NK-92 treated with Interleukin-12 subunit alpha and Interleukin-12 subunit beta, amount 100 ng/mL, for 24 hours (cell line): Measurements from ENCODE around the gene FXN.
"Not testable (repeated sequence)": the region's sequence is repeated elsewhere in the genome, so short reads cannot be mapped to it uniquely, and the experiment has no call there.

Experiments used
- DNase-seq: peaks from one replicate; lab custom pipeline; 2025; lab: John Stamatoyannopoulos, UW

FXN gene

DNA sequence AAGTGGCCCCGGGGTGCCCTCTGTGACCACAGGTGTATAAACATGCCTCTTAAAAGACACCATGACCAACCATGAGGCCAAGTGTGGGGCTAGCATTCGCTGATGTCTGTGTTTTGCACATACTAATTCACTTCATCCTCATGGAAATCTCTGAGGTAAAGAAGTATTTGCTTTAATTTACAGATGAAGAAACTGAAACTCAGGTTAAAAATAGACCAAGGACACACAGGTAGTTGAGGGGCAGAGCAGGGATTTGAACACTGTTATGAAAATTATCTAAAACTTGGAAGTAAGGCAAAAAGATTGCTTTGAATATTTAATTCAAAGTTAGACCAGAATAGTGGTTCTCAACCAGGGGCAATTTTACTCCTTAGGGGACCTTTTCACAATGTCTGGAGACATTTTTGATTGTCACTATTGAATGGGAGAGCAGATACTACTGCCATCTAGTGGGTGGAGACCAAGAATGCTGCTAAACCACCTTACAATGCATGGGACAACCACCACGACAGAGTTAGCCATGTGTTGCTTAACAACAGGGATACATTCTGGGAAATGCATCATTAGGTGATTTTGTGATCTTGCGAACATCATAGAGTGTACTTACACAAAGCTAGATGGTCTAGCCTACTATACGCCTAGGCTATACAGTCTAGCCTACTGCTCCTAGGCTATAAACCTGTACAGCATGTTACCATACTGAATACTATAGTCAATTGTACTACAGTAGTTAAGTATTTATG lies 8.0 kb upstream of the FXN start:
- no peak for DNase-seq

DNA sequence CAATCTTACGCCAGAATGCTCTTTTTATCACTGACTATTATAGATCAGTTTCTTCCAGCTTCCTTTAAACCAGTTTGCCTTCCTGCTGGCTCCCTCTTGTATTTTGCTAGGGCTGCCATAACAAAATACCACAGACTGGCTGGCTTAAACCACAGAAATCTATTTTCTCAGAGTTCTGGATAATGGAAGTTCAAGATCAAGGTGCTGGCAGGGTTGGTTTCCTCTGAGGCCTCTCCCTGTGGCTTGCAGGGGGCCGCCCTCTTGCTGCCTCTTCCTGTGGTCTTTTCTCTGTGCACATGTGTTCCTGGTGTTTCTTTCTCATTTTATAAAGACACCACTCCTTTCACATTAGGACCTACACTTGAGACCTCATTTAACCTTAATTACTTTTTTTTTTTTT lies 6.8 kb upstream of the FXN start:
- no peak for DNase-seq

DNA sequence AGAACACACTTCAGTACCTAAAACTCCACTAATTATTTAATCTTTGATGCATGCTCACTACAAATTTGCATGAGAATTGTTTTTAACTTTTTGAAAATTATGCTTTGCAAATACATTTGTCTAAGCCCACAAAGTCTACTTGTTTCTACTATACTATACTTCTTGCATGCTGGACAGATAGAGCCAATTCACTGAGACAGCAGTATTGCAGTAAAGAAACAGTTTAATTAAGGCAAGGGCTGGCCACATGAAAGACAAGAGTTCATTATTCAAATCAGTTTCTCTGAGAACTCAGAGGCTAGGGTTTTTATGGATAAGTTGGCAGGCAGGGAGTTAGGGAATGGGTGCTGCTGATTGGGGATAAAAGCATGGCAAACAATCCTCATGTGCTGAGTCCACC lies 6.0 kb upstream of the FXN start:
- no peak for DNase-seq

GRCh38 chr9:69030851-69031645 lies 4.5 kb upstream of the FXN start:
- DNase-seq = no peak

GRCh38 chr9:69034071-69034470 lies 1.5 kb upstream of the FXN start:
- no peak for DNase-seq

DNA sequence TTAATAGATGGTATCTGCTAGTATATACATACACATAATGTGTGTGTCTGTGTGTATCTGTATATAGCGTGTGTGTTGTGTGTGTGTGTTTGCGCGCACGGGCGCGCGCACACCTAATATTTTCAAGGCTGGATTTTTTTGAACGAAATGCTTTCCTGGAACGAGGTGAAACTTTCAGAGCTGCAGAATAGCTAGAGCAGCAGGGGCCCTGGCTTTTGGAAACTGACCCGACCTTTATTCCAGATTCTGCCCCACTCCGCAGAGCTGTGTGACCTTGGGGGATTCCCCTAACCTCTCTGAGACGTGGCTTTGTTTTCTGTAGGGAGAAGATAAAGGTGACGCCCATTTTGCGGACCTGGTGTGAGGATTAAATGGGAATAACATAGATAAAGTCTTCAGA lies 757 bp downstream of the FXN start:
- no peak for DNase-seq

DNA sequence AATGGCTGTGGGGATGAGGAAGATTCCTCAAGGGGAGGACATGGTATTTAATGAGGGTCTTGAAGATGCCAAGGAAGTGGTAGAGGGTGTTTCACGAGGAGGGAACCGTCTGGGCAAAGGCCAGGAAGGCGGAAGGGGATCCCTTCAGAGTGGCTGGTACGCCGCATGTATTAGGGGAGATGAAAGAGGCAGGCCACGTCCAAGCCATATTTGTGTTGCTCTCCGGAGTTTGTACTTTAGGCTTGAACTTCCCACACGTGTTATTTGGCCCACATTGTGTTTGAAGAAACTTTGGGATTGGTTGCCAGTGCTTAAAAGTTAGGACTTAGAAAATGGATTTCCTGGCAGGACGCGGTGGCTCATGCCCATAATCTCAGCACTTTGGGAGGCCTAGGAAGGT lies 1.2 kb downstream of the FXN start:
- no peak for DNase-seq

DNA sequence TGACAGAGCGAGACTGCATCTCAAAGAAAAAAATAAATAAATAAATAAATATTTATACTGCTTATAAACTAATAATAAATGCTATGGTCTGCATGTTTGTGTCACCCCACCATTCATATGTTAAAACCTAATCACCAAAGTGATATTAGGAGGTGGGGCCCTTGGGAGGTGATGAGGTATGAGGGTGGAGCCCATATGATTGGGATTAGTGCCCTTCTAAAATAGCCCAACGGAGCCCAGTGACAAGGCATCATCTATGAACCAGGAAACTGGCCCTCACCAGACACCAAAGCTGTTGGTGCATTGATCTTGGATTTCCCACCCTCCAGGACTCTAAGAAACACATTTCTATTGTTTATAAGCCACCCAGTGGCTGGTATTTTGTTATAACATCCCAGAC lies 5.1 kb downstream of the FXN start:
- no peak for DNase-seq

DNA sequence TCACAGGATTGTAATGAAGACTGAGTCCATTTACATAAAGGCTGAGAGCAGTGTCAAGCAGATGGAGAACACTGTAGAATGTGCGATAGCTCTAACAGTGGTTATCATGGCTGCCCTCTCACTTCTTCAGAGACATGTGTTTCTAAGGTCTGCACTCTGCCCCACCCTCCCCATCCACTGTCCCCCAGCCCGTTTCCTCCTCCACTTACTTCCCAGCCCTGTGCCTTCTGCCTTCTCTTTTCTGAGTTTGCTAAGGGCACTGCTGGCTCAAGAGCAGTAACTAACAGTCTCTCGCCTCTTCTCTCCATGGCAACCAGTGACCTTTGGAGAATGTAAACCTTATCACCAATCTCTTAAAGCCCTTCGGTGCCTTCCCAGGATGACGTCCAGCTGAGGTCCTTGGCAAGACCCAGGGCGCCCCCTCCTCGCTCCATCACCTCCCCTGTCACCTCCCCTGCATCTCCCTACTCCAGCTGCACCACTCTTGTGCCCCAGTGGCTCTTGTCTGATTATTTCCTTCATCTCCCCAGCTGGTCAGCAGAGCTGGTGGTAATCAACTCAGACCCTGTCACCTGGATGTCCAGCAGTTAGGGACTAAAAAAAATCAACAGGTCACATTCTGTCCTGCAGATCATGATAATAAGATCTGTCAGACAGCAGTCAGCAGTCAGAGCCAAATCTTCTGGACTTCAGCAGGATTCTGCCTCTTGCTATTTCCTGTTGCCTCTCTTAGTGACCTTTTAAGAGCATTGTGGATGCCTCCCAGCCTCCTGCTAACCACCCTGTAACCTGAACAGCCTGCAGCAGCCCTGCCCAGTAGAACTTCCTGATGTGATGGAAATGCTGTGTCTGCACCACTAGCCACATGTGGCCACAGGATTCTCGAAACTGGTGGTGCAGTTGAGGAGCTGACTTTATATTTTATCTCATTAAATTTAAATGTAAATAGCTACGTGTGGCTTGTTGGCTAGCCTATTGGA lies 9.0 kb downstream of the FXN start:
- no peak for DNase-seq

DNA sequence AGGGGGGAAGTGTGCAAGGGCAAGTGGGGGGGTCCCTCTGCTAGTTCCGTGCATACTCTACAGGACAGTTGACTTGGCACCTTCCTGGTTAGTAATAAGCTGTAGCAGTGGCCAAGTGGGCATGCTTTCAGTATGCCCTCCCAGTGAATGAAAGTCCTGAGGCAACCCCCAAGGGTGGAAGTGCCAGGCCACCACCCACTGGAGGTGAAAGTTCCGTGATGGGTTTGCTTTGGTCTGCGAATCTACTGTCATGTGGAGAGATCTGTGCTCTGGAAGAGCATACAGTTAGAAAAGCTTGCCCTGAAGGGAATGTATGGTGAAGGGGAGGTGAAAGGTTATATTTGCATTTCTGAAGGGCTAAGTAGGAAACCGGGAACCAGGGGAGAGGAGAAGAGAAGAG lies 10.3 kb downstream of the FXN start:
- no peak for DNase-seq

GRCh38 chr9:69046723-69047122 lies 11.2 kb downstream of the FXN start:
- no peak for DNase-seq

DNA sequence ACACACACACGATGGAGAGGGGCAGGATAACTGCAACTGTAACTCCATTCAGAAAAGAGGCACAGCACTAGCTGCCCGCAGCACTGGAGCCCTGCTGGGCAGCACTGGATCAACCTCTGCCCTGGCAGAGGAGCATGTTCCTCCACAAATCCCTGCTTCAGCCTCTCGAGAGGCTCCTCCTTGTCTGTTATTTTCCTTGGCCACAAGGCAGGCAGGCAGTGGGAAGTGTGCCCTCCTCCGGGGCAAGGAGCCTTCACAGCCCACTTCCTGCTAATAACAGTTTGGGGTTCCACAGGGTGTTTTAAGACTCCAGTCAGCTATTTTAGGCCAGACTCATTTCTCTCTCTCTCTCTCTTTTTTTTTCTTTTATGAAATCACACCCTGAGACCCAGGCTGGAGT lies 11.8 kb downstream of the FXN start:
- no peak for DNase-seq

DNA sequence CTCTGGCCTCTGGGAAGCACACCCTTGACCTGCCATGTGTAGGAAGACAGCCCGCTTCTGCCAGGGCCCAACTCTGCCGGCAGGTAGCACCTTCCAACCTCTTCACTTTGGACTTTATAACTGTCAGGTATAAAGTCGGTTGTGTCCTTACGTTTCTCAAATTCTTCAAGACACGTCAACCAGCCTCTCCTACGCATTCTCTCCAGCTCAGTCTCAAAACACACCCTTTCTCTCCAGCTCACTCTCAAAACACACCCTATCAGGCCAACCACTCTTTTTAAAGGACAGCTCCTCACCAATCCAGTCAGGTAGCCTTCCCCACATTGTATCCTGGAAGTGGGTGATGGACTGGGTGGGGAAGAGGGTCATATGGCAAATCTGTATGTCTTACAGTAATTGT lies 13.5 kb downstream of the FXN start:
- DNase-seq = no peak

- not testable (repeated sequence) for DNase-seq
Measured at GRCh38 chr9:69050936-69051335, 15.4 kb downstream of the FXN start.

GRCh38 chr9:69054989-69055388 lies 19.4 kb downstream of the FXN start:
- no peak for DNase-seq

DNA sequence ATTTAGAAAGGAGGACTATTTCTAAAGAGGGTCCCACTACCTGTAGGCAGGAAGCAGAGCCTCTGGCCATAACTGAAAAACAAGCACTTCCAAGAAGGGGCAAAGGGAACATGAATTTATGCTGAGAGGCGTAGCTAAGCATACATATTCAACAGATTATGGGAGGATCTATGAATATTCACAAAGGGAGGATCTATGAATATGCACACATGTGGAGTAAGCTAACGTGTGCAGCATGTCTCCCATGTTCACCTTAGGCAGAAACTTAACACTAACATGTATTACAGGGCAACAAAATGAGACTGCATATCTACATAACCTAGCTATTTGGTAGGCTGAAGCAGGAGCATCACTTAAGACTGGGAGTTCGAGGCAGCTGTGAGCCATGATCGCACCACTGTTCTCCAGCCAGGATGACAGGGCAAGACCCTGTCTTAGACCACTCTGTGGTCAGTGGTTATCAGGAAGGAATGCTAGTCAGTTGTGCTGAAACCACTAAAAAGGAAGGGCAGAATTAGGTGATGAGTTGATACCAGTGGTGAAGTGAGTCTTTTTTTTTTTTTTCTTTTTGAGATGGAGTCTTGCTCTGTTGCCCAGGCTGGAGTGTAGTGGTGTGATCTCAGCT lies 20.8 kb downstream of the FXN start:
- DNase-seq = no peak

- no peak for DNase-seq
Measured at GRCh38 chr9:69058101-69058500, 22.5 kb downstream of the FXN start.

DNA sequence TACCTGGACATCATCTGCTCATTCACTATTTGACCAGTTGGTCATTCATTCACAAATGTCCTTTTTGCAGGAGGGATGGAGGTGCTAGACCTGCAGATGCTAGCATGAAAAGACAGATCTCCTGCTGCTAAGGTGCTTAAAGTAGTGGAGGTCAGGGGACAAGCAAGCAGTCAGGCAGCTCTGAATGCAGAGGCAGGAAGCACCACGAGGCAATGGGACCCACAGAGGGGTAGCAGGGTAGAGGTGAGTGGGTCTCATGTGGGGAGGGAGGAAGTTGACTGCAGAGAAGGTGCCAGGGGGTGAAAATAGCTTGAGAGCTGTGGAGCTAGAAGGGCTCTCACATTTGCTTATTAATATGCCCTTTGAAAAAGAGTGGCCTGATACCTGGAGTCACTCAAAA lies 25.2 kb downstream of the FXN start:
- DNase-seq = no peak

- no peak for DNase-seq
Measured at GRCh38 chr9:69062195-69062594, 26.6 kb downstream of the FXN start.

DNA sequence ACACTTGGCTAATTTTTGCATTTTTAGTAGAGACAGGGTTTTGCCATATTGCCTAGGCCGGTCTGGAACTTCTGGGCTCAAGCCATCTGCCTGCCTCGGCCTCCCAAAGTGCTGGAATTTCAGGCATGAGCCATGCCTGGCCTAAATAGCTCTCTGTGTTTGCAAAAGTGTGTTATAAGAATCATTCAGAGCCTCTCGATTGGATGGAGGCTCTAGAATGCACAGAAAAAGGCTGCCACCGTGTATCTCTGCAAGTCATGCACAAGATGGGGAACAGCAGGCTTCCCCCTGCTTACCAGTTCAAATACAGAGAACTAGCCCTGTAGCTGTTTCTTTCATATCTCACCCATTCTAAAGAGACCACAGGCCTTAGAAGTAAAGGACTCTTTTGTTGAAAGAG lies 28.3 kb downstream of the FXN start:
- no peak for DNase-seq

DNA sequence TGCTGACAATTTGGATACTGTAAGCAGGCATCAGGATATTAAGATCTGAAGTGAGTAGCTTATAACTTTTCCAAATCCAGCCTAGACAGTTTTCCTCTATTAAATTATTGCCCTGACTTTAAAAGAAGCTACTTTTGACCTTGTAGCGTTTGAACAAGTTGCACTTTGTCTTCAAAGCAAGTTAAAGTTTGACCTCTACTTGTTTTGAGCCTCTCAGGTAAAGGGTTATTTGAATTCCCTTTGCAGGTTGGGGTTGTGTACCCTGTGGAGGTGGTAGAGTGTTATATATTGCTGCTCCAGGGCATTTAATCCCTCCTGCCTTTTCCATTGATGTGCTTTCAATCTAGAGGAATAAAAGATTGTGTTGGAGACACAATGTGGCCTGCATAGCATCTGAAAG lies 30.1 kb downstream of the FXN start:
- no peak for DNase-seq

DNA sequence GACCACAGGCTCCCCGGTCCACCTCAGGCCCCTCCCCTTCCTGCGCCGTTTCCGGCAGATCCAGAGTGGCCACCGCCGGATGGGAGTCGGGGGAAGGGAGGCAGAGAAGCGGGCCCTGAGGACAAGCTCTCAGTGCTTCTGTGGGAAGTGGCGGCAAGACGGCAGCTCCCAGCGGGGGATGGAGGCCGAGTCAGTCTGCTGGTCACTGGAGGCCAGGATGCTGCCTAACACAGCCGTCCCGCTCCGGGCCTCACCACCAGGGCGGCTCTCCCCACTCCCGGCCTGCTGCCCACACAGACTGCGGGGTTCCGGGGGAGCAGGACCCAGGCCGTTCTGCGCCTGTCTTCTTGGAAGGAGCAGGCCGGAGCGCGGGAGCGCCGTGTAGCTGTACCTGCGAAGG lies 31.4 kb downstream of the FXN start:
- no peak for DNase-seq
